Measurements from ENCODE around the gene HTT. TPM values are rescaled to one million over a fixed set of nuclear protein-coding genes. Genes with fewer than 3 reads are reported as not detected.

The HTT gene
- total and polyA plus RNA-seq, 4 donors, result 8.6 to 39.8 (median 16.4) TPM

GRCh38 chr4:3267576-3268394 is 193.3 kb downstream of the HTT start:
- WGBS, result 85% methylated on average over 18 of the region's 18 CpGs
- no peaks in the 10 kb centered on the region for H3K4me1 ChIP-seq (ENCODE audit: control insufficient read depth in 4 of 4, insufficient read depth in 4 of 4, low read length in 3 of 4)

More at GRCh38 chr4:3267576-3268394, 193.3 kb downstream of the HTT start:
- Histone ChIP-seq H3K9me3 (ENCODE audit: control insufficient read depth in 4 of 4, low read length in 3 of 4) (no peaks in the 10 kb centered on the region), H3K27me3 (ENCODE audit: control insufficient read depth in 4 of 4, insufficient read depth in 4 of 4, low read length in 3 of 4) (no peaks in the 10 kb centered on the region), H3K9ac (ENCODE audit: low read depth in 1 of 2, low read length in 2 of 2) (no peak overlapping the region), H3K36me3 (ENCODE audit: control insufficient read depth in 4 of 4, insufficient read depth in 3 of 4, low read depth in 1 of 4, low read length in 3 of 4) (no peaks in the 10 kb centered on the region), H3K4me3 (ENCODE audit: low read depth in 1 of 3, low read length in 3 of 3) (no peak overlapping the region), H3K27ac (ENCODE audit: low read depth in 1 of 2, low read length in 2 of 2) (no peak overlapping the region)
- TF ChIP-seq HNF4G (IDR thresholded peaks at IDR 0.05) (no peak), MAX (IDR thresholded peaks at IDR 0.05) (no peak), FOXA2 (IDR thresholded peaks at IDR 0.05) (no peak), GABPA (IDR thresholded peaks at IDR 0.05 in 1 of 2, conservative IDR thresholded peaks at IDR 0.05 in 1 of 2) (no peak), RAD21 (IDR thresholded peaks at IDR 0.05) (no peak), EGR1 (IDR thresholded peaks at IDR 0.05; ENCODE audit: low read depth in 2 of 2) (no peak), ATF3 (IDR thresholded peaks at IDR 0.05) (no peak), JUND (IDR thresholded peaks at IDR 0.05) (no peak), SP1 (IDR thresholded peaks at IDR 0.05) (no peak), YY1 (IDR thresholded peaks at IDR 0.05) (no peak), HNF4A (conservative IDR thresholded peaks at IDR 0.05) (no peak), RXRA (IDR thresholded peaks at IDR 0.05) (no peak), NR2F2 (IDR thresholded peaks at IDR 0.05) (no peak), FOXA1 (IDR thresholded peaks at IDR 0.05) (no peak)
- TF ChIP-seq, protein P1, sequence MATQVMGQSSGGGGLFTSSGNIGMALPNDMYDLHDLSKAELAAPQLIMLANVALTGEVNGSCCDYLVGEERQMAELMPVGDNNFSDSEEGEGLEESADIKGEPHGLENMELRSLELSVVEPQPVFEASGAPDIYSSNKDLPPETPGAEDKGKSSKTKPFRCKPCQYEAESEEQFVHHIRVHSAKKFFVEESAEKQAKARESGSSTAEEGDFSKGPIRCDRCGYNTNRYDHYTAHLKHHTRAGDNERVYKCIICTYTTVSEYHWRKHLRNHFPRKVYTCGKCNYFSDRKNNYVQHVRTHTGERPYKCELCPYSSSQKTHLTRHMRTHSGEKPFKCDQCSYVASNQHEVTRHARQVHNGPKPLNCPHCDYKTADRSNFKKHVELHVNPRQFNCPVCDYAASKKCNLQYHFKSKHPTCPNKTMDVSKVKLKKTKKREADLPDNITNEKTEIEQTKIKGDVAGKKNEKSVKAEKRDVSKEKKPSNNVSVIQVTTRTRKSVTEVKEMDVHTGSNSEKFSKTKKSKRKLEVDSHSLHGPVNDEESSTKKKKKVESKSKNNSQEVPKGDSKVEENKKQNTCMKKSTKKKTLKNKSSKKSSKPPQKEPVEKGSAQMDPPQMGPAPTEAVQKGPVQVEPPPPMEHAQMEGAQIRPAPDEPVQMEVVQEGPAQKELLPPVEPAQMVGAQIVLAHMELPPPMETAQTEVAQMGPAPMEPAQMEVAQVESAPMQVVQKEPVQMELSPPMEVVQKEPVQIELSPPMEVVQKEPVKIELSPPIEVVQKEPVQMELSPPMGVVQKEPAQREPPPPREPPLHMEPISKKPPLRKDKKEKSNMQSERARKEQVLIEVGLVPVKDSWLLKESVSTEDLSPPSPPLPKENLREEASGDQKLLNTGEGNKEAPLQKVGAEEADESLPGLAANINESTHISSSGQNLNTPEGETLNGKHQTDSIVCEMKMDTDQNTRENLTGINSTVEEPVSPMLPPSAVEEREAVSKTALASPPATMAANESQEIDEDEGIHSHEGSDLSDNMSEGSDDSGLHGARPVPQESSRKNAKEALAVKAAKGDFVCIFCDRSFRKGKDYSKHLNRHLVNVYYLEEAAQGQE (IDR thresholded peaks at IDR 0.05), result no peak
- TF ChIP-seq, protein P2, sequence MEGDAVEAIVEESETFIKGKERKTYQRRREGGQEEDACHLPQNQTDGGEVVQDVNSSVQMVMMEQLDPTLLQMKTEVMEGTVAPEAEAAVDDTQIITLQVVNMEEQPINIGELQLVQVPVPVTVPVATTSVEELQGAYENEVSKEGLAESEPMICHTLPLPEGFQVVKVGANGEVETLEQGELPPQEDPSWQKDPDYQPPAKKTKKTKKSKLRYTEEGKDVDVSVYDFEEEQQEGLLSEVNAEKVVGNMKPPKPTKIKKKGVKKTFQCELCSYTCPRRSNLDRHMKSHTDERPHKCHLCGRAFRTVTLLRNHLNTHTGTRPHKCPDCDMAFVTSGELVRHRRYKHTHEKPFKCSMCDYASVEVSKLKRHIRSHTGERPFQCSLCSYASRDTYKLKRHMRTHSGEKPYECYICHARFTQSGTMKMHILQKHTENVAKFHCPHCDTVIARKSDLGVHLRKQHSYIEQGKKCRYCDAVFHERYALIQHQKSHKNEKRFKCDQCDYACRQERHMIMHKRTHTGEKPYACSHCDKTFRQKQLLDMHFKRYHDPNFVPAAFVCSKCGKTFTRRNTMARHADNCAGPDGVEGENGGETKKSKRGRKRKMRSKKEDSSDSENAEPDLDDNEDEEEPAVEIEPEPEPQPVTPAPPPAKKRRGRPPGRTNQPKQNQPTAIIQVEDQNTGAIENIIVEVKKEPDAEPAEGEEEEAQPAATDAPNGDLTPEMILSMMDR (IDR thresholded peaks at IDR 0.05; ENCODE audit: low read depth, low read length, missing input control), result no peak
- TF ChIP-seq, protein P3, sequence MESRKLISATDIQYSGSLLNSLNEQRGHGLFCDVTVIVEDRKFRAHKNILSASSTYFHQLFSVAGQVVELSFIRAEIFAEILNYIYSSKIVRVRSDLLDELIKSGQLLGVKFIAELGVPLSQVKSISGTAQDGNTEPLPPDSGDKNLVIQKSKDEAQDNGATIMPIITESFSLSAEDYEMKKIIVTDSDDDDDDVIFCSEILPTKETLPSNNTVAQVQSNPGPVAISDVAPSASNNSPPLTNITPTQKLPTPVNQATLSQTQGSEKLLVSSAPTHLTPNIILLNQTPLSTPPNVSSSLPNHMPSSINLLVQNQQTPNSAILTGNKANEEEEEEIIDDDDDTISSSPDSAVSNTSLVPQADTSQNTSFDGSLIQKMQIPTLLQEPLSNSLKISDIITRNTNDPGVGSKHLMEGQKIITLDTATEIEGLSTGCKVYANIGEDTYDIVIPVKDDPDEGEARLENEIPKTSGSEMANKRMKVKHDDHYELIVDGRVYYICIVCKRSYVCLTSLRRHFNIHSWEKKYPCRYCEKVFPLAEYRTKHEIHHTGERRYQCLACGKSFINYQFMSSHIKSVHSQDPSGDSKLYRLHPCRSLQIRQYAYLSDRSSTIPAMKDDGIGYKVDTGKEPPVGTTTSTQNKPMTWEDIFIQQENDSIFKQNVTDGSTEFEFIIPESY (IDR thresholded peaks at IDR 0.05), result no peak
- DNase-seq (ENCODE audit: low spot score), result no peak
